BE2C (cell line): ENCODE results near the gene ZNF646.

Experiments
- DNase-seq: peaks from one replicate; pipeline ENCODE4 v3.0.0-alpha.2; 2020
- H3K27me3 ChIP-seq: fragments of 250-450 bp; sonication (Bioruptor Pico); 2 replicates; pipeline ENCODE4 v1.5.1; 2020; ENCODE audit warnings: mild to moderate bottlenecking
- H3K36me3 ChIP-seq: fragments of 250-450 bp; sonication (Bioruptor Pico); 2 replicates; pipeline ENCODE4 v1.5.1; 2020; ENCODE audit warnings: mild to moderate bottlenecking
- H3K4me1 ChIP-seq: fragments of 250-450 bp; sonication (Bioruptor Pico); 2 replicates; pipeline ENCODE4 v1.5.1; 2020
- H3K4me3 ChIP-seq: 2 replicates; pipeline ENCODE4 v1.5.1; 2011; ENCODE audit warnings: low read depth, low read length
- H3K9me3 ChIP-seq: fragments of 250-450 bp; sonication (Bioruptor Pico); 2 replicates; pipeline ENCODE4 v1.5.1; 2020
- TF ChIP-seq, protein P1 (sequence below): IDR thresholded peaks from 2 replicates; pipeline ENCODE4 v1.5.1; 2012; ENCODE audit warnings: mild to moderate bottlenecking, low read depth, low read length

ZNF646 gene

DNA sequence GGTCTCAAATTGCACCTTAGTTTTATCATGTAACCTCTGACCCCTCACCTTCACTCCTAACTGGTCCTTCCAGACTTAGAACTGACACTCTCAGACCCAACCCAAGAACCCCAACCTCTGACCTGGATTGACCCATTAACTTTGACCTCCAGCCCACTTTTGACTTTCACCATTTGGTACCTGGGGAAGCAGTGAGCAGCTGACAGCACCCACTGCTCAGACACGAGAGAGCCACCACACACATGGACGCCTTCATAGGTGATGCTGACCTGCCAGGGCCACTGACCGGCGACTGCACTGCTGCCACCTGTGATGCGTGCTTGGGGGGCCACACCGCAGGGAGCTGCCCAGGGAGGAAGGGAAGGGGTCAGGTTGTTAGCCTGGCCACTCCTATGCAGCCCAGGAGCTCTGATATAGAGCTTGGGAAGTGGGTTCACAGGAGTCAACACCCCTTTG, 58.9 kb downstream of the ZNF646 start:
- Histone ChIP-seq H3K36me3 (peaks cover 11% of the 10 kb centered on the region), H3K9me3 (no peaks in the 10 kb centered on the region), H3K4me1 (peaks cover 31% of the 10 kb centered on the region), H3K4me3 (no peak overlapping the region), H3K27me3 (no peaks in the 10 kb centered on the region)
- DNase-seq, result no peak
- TF ChIP-seq, protein P1, sequence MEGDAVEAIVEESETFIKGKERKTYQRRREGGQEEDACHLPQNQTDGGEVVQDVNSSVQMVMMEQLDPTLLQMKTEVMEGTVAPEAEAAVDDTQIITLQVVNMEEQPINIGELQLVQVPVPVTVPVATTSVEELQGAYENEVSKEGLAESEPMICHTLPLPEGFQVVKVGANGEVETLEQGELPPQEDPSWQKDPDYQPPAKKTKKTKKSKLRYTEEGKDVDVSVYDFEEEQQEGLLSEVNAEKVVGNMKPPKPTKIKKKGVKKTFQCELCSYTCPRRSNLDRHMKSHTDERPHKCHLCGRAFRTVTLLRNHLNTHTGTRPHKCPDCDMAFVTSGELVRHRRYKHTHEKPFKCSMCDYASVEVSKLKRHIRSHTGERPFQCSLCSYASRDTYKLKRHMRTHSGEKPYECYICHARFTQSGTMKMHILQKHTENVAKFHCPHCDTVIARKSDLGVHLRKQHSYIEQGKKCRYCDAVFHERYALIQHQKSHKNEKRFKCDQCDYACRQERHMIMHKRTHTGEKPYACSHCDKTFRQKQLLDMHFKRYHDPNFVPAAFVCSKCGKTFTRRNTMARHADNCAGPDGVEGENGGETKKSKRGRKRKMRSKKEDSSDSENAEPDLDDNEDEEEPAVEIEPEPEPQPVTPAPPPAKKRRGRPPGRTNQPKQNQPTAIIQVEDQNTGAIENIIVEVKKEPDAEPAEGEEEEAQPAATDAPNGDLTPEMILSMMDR, result no peak
